Cerebellar nuclear complex (tissue), 1 donor: ENCODE results near the gene MPV17L2.

Experiments used
- DNase-seq, 2 experiments: peaks; one replicate each; lab custom pipeline; 2025; lab: John Stamatoyannopoulos, UW

MPV17L2 gene

DNA sequence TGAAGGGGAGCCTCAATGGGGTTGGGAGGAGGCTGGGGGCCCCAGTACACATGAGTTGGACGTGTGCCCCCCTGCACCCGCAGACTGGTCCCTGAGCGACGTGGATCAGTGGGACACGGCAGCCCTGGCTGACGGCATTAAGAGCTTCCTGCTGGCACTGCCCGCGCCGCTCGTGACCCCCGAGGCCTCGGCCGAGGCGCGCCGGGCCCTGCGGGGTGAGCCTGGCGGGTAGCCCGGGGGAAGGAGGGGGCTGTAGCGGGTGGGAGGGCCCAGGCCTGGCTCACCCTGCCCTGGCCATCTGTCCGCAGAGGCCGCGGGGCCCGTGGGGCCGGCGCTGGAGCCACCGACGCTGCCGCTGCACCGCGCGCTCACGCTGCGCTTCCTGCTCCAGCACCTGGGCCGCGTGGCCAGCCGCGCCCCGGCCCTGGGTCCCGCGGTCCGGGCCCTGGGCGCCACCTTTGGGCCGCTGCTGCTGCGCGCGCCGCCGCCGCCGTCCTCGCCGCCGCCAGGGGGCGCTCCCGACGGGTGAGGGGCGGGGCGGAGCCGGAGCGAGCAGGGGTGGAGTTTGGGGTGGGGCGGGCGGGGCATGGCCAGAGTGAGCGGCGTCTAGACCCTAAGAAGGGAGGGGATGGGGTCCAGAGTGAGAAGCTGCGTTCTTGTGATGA, 31.9 kb upstream of the MPV17L2 start:
- peak in 1 of 2 experiments; percentile 11 for DNase-seq

DNA sequence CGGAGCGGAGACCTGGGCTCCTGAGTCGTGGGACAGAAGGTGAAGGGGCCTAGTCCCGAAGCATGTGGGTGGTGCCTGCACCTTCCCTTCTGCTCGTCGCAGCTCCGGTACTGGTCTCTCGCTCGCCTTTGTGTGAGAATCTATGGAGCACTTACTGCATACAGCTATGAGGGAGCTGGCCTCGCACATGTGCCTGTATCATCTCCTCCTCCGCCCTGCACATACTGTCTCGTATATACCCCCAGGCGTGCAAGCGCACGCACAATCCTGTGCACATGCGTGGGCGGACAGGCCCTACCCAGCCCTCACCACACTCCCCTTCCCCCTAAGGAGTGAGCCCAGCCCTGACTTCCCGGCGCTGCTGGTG, 31.4 kb upstream of the MPV17L2 start:
- no peak for DNase-seq

- DNase-seq, result no peak
Measured at GRCh38 chr19:18164072-18164471, 28.9 kb upstream of the MPV17L2 start.

GRCh38 chr19:18165794-18166544, 27.0 kb upstream of the MPV17L2 start:
- no peak for DNase-seq

DNA sequence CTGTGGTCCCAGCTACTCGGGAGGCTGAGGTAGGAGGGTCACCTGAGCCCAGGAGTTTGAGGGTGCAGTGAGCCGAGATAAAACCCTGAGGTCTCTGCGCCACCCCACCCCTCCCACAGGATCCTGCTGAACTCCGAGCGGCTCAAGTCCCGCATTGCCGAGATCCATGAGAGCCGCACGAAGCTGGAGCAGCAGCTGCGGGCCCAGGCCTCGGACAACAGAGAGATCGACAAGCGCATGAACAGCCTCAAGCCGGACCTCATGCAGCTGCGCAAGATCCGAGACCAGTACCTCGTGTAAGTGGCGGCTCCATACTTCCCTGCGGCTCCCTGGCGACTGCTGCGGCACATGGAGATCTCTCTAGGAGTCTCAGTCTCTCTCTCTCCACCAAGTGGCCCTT, 26.0 kb upstream of the MPV17L2 start:
- DNase-seq, result no peak

- no peak for DNase-seq
Measured at GRCh38 chr19:18167975-18168645, 24.9 kb upstream of the MPV17L2 start.

DNA sequence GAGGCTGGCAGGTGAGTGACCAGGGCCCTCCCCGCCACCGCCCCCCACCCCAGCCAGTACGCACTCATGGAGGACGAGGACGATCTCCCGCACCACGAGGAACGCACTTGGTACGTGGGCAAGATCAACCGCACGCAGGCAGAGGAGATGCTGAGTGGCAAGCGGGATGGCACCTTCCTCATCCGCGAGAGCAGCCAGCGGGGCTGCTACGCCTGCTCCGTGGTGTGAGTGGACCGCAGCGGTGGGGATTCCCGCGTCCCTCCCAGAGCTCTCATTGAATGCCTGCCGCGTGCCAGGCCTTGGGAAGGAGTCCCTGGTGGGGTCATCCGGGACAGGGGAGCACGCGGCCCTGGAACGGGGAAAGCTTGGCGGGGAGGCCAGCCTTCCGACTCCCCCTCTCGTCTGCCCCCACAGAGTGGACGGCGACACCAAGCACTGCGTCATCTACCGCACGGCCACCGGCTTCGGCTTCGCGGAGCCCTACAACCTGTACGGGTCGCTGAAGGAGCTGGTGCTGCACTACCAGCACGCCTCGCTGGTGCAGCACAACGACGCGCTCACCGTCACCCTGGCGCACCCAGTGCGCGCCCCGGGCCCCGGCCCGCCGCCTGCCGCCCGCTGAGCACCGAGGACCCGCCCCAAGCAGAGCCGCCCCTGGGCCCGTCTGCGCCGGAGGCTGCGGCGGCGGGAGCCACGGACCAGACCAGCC, 24.2 kb upstream of the MPV17L2 start:
- DNase-seq, result no peak

- DNase-seq, result no peak
Measured at GRCh38 chr19:18170714-18171255, 22.2 kb upstream of the MPV17L2 start.

- no peak for DNase-seq
Measured at GRCh38 chr19:18171605-18172327, 21.3 kb upstream of the MPV17L2 start.

DNA sequence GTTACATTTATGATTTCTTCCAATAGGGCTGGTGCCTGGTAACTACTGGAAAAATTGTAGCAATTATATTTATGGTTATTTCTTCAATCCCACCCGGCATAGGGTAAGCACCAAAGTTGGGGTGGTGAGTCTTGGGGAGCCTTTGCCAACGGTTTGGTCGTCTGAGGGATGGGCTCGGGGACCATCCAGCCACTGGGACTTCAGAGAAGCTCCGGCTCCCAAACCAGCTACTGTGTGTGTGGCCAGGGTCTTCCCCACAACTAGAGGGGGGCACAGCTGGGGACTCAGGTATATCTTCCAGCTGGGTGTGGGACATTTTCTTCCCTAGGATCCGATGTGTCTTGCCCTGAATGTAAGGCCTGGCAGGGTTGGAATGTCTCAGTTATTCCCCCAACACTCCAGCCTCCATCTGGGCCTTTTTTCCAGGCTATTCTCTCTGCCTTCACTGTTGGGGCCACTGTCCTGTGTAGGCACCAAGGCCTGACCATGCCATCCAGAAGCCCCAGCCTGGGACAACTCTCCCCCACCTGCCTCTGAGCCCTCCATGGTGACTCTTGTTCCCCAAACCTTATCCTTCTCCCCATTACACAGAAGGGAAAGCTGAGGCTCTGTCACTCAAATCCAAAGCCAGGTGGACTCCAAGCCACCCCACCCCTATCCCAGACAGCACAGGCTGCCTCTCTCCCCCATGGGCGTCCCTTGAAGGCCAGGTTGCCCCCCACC, 20.5 kb upstream of the MPV17L2 start:
- no peak for DNase-seq

DNA sequence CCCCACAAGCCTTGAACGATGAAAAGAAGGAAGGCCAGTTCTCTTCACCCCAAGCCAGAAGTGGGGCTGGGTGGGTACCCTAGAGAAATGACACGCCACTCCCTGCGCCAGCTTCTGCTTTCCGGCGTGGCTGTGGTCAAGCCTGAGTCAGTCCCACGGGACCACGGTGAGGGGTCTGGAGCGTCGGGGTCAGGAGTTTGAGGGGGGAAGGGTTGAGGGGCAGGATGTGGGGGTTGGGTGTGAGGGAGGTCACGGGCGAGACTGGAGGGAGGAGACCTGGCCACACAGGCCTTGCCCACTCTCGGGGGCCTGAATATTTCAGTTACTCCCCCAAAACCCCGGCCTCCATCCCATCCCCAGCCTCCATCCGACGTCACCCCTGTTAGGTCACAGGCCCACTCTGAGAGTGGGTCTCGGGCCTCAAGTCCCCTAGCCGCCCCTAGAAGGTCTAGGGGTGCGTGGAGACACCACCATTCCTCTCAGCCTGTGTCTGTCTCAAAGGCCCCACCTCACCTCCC, 19.9 kb upstream of the MPV17L2 start:
- DNase-seq, result no peak

DNA sequence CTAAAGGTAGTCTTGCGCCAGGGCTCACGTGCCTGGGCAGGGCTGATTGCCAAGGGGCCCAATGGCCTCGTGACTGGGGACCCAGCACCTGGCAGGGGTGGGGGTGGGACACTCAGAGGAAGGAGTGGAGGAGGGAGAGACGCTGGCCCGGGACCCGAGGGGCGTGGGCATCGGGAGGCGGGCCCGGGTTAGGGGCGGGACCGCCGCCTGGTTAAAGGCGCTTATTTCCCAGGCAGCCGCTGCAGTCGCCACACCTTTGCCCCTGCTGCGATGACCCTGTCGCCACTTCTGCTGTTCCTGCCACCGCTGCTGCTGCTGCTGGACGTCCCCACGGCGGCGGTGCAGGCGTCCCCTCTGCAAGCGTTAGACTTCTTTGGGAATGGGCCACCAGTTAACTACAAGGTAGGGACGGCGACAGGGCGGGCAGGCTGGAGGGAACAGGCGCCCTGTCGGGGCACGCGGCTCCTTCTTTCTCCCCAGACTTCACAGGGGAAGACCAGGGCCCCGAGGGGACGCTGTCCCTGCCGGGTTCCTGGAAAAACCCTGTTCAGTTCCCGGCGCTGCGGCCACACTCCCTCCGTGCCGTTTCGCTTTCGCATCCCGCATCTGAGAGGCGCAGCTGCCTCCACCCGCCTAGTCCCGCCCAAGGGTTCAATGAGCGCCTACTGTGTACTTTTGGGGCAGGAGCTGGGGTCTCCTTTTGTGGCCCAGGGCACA, 19.3 kb upstream of the MPV17L2 start, which contains the start of gene IFI30:
IFI30 (plus strand) TSS at position 242 of the 717 bp plus-strand sequence; CDS start at position 271, 29 bp downstream.
- no peak for DNase-seq

DNA sequence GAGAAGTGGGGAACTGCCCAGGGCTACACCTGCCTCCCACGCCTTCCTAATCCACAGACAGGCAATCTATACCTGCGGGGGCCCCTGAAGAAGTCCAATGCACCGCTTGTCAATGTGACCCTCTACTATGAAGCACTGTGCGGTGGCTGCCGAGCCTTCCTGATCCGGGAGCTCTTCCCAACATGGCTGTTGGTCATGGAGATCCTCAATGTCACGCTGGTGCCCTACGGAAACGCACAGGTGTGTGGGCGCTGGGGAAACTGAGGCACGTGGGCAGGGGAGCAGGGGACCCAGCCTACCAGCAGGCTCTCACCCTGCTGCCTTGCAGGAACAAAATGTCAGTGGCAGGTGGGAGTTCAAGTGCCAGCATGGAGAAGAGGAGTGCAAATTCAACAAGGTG, 18.0 kb upstream of the MPV17L2 start:
- DNase-seq, result no peak

- no peak for DNase-seq
Measured at GRCh38 chr19:18176367-18177310, 16.4 kb upstream of the MPV17L2 start.

- DNase-seq, result no peak
Measured at GRCh38 chr19:18179957-18180356, 13.1 kb upstream of the MPV17L2 start.

DNA sequence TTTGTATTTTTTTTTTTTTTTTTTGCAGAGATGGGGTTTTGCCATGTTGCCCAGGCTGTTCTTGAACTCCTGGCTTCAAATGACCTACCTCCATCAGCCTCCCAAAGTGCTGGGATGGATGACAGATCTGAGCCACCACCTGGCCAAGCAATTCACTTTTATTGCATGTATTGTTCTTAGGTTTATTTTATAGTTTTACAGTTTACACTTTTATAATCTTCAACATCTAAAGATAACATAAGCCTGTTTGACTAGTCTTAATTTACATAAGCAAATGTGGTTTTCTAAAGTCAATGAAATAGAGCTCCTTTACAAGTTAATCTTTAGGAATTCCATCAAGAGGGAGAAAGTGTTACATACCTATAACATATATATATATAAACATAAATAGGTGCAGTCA, 9.5 kb upstream of the MPV17L2 start:
- DNase-seq, result no peak

- no peak for DNase-seq
Measured at GRCh38 chr19:18185538-18185937, 7.5 kb upstream of the MPV17L2 start.

GRCh38 chr19:18190278-18190677, 2.7 kb upstream of the MPV17L2 start:
- DNase-seq, result no peak

- DNase-seq, result no peak
Measured at GRCh38 chr19:18191640-18192062, 1.4 kb upstream of the MPV17L2 start.
